ENCODE results near the gene STAT3.

Gene STAT3

DNA sequence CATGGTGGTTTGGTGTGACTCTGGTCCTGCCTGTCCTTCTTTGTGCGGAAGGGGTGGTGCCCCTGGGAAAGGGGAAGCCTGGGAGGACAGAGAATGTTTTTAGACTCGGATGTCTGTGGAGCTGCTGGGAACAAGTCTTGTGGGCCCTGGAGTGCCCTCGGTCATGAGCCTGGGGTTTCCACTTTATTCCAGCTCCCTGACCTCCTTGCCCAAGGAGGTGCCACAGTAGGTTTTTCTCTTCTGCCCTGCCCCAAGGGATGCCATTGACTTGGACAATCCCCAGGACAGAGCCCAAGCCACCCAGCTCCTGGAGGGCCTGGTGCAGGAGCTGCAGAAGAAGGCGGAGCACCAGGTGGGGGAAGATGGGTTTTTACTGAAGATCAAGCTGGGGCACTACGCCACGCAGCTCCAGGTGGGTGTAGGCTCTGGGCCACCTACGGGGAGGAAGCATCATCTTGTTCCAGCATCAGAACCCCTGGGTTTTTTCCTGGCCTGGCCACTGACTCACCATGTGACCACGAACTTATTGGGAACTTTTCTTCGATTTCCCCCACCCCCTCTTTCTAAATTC, 98.5 kb downstream of the STAT3 start:
- DNase-seq: no peak

GRCh38 chr17:42288803-42289610, 99.2 kb downstream of the STAT3 start:
- DNase-seq: no peak

DNA sequence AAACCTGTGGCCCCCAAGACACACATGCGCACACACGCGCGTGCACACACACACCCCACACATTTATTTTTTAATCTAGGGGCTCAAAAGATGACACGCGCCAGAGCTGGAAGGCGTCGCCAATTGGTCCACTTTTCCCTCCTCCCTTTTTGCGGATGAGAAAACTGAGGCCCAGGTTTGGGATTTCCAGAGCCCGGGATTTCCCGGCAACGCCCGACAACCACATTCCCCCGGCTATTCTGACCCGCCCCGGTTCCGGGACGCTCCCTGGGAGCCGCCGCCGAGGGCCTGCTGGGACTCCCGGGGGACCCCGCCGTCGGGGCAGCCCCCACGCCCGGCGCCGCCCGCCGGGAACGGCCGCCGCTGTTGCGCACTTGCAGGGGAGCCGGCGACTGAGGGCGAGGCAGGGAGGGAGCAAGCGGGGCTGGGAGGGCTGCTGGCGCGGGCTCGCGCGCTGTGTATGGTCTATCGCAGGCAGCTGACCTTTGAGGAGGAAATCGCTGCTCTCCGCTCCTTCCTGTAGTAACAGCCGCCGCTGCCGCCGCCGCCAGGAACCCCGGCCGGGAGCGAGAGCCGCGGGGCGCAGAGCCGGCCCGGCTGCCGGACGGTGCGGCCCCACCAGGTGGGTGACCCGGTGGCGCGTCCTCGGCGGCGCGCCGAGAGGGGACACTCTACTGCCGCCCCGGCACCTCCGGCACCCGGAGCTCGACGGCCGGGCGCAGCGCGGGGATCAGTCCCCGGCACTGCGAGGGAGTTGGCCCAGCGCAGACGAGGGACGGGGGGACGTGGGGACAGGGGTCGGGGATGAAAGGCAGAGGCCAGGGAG, 100.1 kb downstream of the STAT3 start, which contains the start of gene STAT5A:
Gene STAT5A, plus strand, starts transcription at position 522 of the 826 bp plus-strand sequence. CDS start 914 bp downstream, outside the sequence.
- DNase-seq: no peak

DNA sequence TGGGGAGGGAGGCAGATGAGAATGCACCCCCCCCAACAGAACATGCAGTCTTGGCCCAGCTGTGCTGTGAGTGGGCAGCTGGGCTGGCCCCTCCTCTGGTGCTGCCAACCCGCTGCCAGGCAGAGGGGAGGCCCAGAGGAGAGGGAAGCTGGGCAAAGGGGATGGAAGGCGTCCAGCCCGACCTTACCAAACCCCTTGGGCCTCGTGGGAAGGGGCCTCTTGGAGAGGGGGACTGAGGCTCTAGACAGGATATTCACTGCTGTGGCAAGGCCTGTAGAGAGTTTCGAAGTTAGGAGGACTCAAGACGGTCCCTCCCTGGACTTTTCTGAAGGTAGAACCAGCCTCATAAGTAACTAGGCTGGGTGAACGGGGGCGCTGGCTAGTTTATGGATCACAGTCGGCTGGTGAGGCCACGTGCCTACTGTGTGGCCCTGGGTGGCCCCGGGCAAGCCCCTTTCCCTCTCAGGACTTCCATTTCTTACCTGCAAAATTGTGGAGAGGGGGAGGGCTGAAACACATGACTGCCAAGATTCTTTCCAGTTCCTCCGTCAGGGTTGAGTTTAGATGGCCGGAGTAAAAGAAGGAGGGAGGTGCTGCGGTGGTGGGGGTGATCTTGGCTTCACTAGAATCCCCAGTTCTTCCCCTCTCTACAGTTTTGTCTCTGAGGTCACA, 100.8 kb downstream of the STAT3 start:
- DNase-seq: no peak

DNA sequence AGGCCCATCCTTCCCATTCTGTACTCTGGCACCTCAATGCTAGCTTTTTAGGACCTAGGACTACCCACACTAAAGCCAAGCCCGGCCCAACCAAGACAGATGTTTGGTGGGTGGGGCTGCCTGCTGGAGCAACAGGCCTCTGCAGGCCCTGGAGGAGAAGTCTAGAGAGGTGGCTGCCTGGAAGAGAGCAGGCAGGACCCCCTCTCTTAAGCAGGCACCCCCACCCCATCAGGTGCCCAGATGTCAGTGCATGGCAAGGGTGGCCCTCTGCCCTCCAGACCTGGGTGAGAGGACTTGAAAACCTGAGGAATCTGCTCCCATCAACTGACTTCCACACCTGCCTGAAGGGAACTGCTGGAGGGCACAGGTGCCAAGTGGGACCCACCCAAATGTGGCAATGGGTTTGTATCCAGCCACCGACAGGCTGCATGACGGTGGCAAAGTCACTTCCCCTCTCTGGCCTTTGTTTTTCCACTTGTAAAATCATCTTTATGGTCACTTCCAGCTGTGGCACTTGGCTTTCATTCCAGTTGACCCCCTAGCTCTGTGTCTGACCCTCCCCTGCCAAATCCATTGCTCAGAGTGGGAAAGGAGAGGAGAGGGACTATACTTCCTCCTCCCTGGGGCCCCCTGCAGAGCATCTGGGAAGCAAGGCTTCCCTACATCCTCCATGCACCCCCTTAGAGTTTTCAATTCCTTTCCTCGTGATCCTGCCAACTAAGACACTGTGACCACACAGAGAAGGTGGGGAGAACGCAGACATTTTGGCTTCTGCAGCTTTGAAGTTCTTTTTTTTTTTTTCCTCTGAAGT, 101.6 kb downstream of the STAT3 start:
- no peak for DNase-seq

DNA sequence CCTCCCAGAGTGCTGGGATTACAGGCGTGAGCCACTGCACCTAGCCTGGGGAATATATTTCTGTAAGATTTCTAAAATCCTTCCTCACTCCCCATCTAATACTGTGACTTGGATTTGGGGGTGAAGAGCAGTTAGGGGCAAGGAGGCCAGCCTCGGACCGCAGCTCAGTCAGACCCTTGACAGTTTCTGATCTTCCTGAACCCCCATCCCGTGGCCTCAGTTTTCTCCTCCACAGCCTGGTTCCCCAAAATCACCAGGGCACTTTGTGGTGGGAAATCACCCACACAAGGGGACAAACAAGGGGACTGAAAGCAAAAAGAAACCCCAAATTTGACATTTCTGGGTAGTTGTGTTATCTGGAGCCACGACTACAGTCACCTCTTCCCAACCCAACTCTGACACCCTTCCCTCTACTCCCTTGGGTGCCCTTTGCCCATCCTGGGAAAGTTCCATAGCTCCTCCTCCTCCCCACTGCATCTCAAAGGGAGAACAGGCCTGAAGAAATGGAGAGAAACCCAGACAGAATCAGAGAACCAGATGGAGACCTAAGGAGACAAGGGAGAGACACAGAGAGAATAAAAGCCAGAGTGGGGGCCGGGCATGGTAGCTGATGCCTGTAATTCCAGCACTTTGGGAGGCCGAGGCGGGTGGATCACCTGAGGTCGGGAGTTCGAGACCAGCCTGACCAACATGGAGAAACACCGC, 102.7 kb downstream of the STAT3 start:
- no peak for DNase-seq

- DNase-seq: no peak
These were observed 103.7 kb downstream of the STAT3 start for GRCh38 chr17:42284566-42284965.

GRCh38 chr17:42284024-42284369, 104.2 kb downstream of the STAT3 start:
- no peak for DNase-seq

- DNase-seq: no peak
These were observed 104.8 kb downstream of the STAT3 start for GRCh38 chr17:42283241-42284023.

- DNase-seq: no peak
These were observed 105.7 kb downstream of the STAT3 start for GRCh38 chr17:42282478-42283080.

- no peak for DNase-seq
These were observed 106.6 kb downstream of the STAT3 start for GRCh38 chr17:42281571-42282096.

- no peak for DNase-seq
These were observed 108.2 kb downstream of the STAT3 start for GRCh38 chr17:42279776-42280630.

- no peak for DNase-seq
These were observed 110.9 kb downstream of the STAT3 start for GRCh38 chr17:42277342-42277712.

DNA sequence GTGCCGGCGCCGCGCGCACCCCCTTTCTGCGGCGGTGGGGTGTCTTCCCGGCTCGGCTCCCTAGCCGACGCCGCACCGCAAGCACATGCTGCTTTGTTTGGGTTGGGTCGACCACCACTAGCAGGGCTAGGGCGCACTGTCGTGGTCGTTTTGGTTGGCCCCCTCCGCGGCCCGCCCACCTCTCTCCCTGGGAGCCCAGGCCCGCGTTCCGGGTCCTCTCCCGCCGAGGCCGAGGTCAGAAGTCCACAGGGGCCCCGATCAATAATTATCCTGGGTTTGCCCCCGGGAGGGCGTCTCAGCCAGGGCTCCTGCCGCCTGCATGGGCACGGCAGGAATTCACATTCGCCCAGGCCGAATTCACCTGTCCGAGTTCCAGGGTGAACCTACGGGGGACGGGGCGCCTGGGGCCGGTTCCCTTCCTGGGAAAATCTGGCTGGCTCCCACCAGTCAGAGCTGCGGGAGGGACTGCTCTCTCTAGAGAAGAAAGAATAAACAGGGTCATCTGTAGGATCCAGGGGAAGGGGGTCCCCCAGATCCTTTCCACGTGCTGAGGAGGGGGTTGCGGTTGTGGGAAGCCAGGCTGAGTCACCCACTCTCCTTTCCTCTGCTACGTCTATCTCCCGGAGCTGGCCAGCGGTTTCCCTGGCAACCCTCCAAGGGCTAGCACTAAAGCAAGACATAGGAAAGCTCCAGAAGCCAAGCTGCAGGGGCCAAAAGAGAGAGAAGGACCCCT, 111.5 kb downstream of the STAT3 start:
- DNase-seq: no peak

DNA sequence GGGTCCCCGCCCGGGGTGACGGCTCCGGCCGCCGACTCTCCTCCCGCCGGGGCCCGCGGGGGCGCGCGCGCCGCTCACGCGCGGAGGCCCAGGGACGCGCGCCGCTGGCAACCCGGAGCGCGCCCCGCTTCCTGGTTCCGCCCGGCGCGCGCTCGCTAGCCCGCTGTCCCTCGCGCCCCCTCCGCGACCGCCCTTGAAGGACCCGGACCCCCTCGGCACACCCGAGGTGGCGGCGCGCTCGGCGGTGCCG, 112.0 kb downstream of the STAT3 start, which contains the start of gene STAT5B:
Gene STAT5B, minus strand, starts transcription at position 33 of the 250 bp plus-strand sequence. CDS start 44,264 bp downstream, outside the sequence.
- DNase-seq: no peak

DNA sequence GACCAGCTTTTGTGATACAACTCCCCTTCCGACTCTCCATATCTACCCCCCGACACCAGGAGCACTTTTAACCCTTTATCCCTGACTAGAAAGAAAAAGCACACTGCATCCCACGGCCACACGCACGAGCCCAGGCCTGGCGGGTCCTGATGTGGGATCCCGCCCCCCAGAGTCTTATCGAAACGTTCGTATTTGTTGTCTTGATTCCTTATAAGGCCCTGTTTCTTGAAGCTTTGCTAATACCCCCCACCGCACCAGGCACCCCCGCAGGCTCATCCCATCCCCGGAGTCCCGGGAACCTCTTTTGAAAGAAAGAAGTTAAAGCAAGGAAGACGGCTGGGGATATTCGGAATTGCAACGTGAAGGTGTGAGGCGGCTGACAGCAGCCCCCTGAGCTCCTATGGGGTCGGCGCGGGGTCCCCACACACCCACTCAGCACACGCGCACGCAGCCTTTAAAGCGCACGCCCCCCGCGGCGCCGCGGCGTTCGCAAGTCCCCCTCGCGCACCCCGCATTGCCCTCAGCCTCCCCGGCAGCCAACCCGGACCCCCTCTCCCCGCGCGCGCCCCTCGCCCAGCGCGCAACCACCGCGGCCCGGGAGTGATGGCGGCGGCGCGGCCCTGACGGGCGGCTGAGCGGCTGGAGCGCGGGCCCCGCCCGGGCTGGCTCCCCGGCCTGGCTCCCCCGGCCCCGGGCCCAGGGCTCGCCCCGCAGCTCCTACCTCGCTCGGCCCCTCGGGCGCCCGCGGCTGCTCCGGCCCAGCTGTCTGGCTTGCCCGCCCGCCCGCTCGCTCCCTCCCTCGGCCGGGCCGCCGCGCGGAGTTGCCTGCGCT, 112.5 kb downstream of the STAT3 start:
- DNase-seq: no peak

DNA sequence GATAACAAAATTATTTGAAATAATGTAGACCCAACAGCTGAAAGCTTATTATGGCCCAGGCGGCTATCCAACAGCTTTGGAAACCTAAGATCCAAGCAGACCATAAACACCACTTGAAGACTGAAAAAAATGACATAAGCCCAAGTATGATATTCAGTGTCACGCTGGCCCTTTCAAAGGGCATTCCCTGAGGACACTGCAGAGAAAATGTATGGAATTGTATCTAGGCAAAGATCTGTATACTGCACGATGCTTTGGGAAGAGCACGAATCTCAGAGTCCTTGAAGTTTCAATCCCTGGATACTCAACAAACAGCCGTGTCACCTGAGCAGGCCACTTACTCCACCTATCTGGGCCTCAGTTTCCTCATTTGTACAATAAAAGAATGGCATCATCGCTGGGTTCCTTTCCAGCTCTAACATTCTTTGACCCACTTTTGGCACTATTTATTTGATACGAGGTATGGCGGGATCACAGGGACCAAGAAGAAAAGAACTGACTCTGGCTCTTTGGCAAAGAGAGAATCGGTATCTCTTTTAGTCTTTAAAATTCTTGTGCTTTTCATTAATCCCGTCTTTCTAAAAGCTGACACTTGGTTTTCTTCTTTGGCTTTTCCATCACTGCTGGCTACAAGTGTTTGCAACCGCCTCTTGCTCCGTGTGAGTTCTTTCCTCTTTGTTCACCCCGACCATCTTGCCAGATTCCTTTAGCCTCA, 113.3 kb downstream of the STAT3 start:
- DNase-seq: no peak

All from NCI-H1694 (cell line).